Posterior cingulate gyrus (tissue), 11 donors: ENCODE results near the gene MAP1B.
A peak's percentile ranks its signal among the peaks of the same experiment; 100 is the strongest.

ENCODE experiments used
- DNase-seq, 10 donors: peaks; one replicate each; pipeline versions ENCODE4 v3.0.0 to v3.0.0-alpha.2; 2020 to 2021; ENCODE audit warnings: mixed read lengths in 3 of 10
- intact Hi-C: fragments of 100-400 bp; cut with DNase I; formaldehyde crosslinking; loops from one replicate; pipeline ENCODE4 v1.15.1; 2023

Gene MAP1B

GRCh38 chr5:72093824-72094223 lies 13.5 kb upstream of the MAP1B start:
- intact Hi-C loops = no loop called here
- DNase-seq = no peak

- no peak for DNase-seq
- intact Hi-C loops = no loop called here
These were observed 10.6 kb upstream of the MAP1B start for GRCh38 chr5:72096602-72097188.

- no peak for DNase-seq
- intact Hi-C loops = loop anchor here (10.0 kb wide), 1 partner anchor 87 kb away; no protein-coding TSS in a partner anchor
These were observed 5.4 kb upstream of the MAP1B start for GRCh38 chr5:72101828-72102227.

- intact Hi-C loops = loop anchor here (2.0 to 10.0 kb wide), 3 partner anchors 92 to 324 kb away; no protein-coding TSS in a partner anchor
These were observed 501 bp upstream of the MAP1B start for GRCh38 chr5:72106817-72107130.

GRCh38 chr5:72107901-72108201 lies 576 bp downstream of the MAP1B start:
- intact Hi-C loops = loop anchor here (2.0 to 10.0 kb wide), 3 partner anchors 93 to 325 kb away; no protein-coding TSS in a partner anchor
- DNase-seq = peak in 3 of 10 donors; percentile 16 to 72 (median 70)

More at GRCh38 chr5:72106817-72107130, 501 bp upstream of the MAP1B start:
- no peak for DNase-seq

- peak; percentile 64 to 96 (median 76) for DNase-seq
- intact Hi-C loops = loop anchor here (5.0 to 10.0 kb wide), 2 partner anchors 94 to 199 kb away; no protein-coding TSS in a partner anchor
These were observed 1.2 kb downstream of the MAP1B start for GRCh38 chr5:72108202-72109061.

- DNase-seq = no peak
- intact Hi-C loops = loop anchor here (5.0 to 10.0 kb wide), 2 partner anchors 94 to 198 kb away; no protein-coding TSS in a partner anchor
These were observed 1.8 kb downstream of the MAP1B start for GRCh38 chr5:72109062-72109411.

- DNase-seq = peak in 7 of 10 donors; percentile 37 to 89 (median 63)
- intact Hi-C loops = loop anchor here (5.0 to 10.0 kb wide), 2 partner anchors 95 to 198 kb away; no protein-coding TSS in a partner anchor
These were observed 2.4 kb downstream of the MAP1B start for GRCh38 chr5:72109625-72110024.

- DNase-seq = peak in 4 of 10 donors; percentile 31 to 88 (median 58)
- intact Hi-C loops = no loop called here
These were observed 3.2 kb downstream of the MAP1B start for GRCh38 chr5:72110394-72111013.

GRCh38 chr5:72112389-72112788 lies 5.1 kb downstream of the MAP1B start:
- intact Hi-C loops = no loop called here
- DNase-seq = no peak

GRCh38 chr5:72114629-72115028 lies 7.4 kb downstream of the MAP1B start:
- no peak for DNase-seq
- intact Hi-C loops = no loop called here

- DNase-seq = no peak
- intact Hi-C loops = no loop called here
These were observed 8.0 kb downstream of the MAP1B start for GRCh38 chr5:72115296-72115695.

GRCh38 chr5:72117307-72117706 lies 10.0 kb downstream of the MAP1B start:
- DNase-seq = no peak
- intact Hi-C loops = no loop called here

- no peak for DNase-seq
These were observed 13.9 kb downstream of the MAP1B start for GRCh38 chr5:72121052-72121779.

GRCh38 chr5:72121780-72122445 lies 14.6 kb downstream of the MAP1B start:
- intact Hi-C loops = no loop called here
- no peak for DNase-seq

More at GRCh38 chr5:72121052-72121779, 13.9 kb downstream of the MAP1B start:
- intact Hi-C loops = no loop called here

GRCh38 chr5:72122602-72123001 lies 15.3 kb downstream of the MAP1B start:
- intact Hi-C loops = no loop called here
- no peak for DNase-seq

- intact Hi-C loops = no loop called here
- DNase-seq = no peak
These were observed 16.6 kb downstream of the MAP1B start for GRCh38 chr5:72123764-72124376.

- intact Hi-C loops = no loop called here
- DNase-seq = no peak
These were observed 18.1 kb downstream of the MAP1B start for GRCh38 chr5:72125271-72125940.

GRCh38 chr5:72125941-72126620 lies 18.8 kb downstream of the MAP1B start:
- intact Hi-C loops = no loop called here
- no peak for DNase-seq
